Stimulated activated CD8-positive, alpha-beta memory T cell treated with anti-CD3 and anti-CD28 coated beads, Interleukin-7, amount 100 ng/mL, for 48 hours (primary cell): Measurements from ENCODE around the gene TRPM1.

Experiments
- DNase-seq, 2 donors: peaks; one replicate each; pipeline ENCODE4 v3.0.0-alpha.2; 2020; ENCODE audit warnings: low read depth in 1 of 2; ENCODE audit errors: extremely low read depth in 1 of 2

TRPM1 gene

GRCh38 chr15:31050953-31051352 is 50.6 kb downstream of the TRPM1 start:
- DNase-seq = no peak

GRCh38 chr15:31049682-31050615 is 51.6 kb downstream of the TRPM1 start:
- no peak for DNase-seq

GRCh38 chr15:31049111-31049510 is 52.4 kb downstream of the TRPM1 start:
- DNase-seq = no peak

GRCh38 chr15:31047437-31047836 is 54.1 kb downstream of the TRPM1 start:
- DNase-seq = no peak

- DNase-seq = no peak
Measured at GRCh38 chr15:31046759-31047359, 54.7 kb downstream of the TRPM1 start.

GRCh38 chr15:31045606-31046005 is 55.9 kb downstream of the TRPM1 start:
- DNase-seq = no peak

GRCh38 chr15:31042751-31043150 is 58.8 kb downstream of the TRPM1 start:
- no peak for DNase-seq

GRCh38 chr15:31041610-31042009 is 59.9 kb downstream of the TRPM1 start:
- DNase-seq = no peak

GRCh38 chr15:31040611-31041010 is 60.9 kb downstream of the TRPM1 start:
- no peak for DNase-seq

GRCh38 chr15:31039961-31040360 is 61.6 kb downstream of the TRPM1 start:
- no peak for DNase-seq

- no peak for DNase-seq
Measured at GRCh38 chr15:31037731-31038477, 63.6 kb downstream of the TRPM1 start.

GRCh38 chr15:31036783-31037182 is 64.7 kb downstream of the TRPM1 start:
- DNase-seq = no peak

- no peak for DNase-seq
Measured at GRCh38 chr15:31035610-31036009, 65.9 kb downstream of the TRPM1 start.

- no peak for DNase-seq
Measured at GRCh38 chr15:31034152-31034551, 67.4 kb downstream of the TRPM1 start.

- DNase-seq = no peak
Measured at GRCh38 chr15:31032961-31033371, 68.6 kb downstream of the TRPM1 start.

- no peak for DNase-seq
Measured at GRCh38 chr15:31031471-31032067, 70.0 kb downstream of the TRPM1 start.

- no peak for DNase-seq
Measured at GRCh38 chr15:31027910-31028578, 73.5 kb downstream of the TRPM1 start.

GRCh38 chr15:31025996-31026395 is 75.5 kb downstream of the TRPM1 start:
- DNase-seq = no peak

GRCh38 chr15:31024979-31025378 is 76.5 kb downstream of the TRPM1 start:
- DNase-seq = no peak

- DNase-seq = no peak
Measured at GRCh38 chr15:31024330-31024729, 77.2 kb downstream of the TRPM1 start.

GRCh38 chr15:31023841-31024240 is 77.7 kb downstream of the TRPM1 start:
- no peak for DNase-seq
